K562 (cell line): ENCODE results near the gene ZNF407.

ENCODE experiments used
- NR3C1 ChIP-seq: sonication (generic); formaldehyde crosslinking; IDR thresholded peaks from 2 replicates; pipeline ENCODE4 v1.8.1; 2022; ENCODE audit warnings: missing genetic modification reagents
- POLR2A ChIP-seq: fragments of 450-650 bp; conservative IDR thresholded peaks from 2 replicates; pipeline ENCODE4 v1.6.1; 2016
- STAG1 ChIP-seq: sonication (generic); formaldehyde crosslinking; IDR thresholded peaks from 2 replicates; pipeline ENCODE4 v1.5.0; 2020; ENCODE audit warnings: missing genetic modification reagents, borderline replicate concordance
- TF ChIP-seq, protein P1 (sequence below): fragments of 250-450 bp; sonication (Bioruptor Pico); IDR thresholded peaks from 2 replicates; pipeline ENCODE4 v1.5.0; 2020; ENCODE audit warnings: mild to moderate bottlenecking

DNA sequence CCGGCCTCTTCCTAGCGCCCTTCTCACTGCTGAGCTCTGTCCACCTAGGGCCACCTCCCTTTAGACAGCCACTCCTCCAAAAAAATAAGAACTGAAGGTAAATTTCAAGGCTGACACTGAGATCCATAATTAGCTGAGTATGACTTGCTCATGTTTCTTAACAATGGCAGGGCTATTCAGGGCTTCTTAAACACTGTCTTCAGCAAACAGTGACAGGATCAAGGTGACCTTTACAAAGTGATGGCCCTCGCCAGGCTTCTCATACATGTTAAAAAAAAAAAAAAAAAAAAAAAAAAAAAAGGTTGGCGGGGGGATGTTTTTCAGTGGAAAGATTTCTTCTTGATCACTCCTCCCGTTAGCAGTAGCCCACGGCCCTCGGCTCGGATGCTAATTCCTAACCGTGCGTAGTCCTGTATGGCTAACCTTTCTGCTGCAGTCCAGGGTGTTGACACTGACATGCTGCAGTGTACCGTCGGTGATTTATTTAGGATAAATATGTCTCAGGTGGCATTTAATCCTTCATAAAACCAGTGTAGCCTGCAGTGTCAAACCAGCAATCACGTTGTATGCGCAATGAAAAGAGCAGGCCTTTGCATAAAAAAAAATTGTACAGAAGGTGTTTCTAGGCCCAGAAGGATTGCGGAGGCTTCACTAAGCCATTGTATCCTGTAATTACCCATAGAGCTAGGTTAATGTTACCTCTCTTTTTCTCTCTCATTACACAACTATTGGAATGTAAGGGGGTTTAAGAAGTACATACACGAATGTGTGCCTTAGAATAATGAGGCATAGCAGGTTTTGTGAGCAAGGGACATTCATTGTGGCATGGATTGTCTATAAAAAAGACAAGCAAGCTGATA is 468.6 kb downstream of the ZNF407 start:
- TF ChIP-seq NR3C1, result no peak
- no peak for TF ChIP-seq POLR2A
- TF ChIP-seq, protein P1, sequence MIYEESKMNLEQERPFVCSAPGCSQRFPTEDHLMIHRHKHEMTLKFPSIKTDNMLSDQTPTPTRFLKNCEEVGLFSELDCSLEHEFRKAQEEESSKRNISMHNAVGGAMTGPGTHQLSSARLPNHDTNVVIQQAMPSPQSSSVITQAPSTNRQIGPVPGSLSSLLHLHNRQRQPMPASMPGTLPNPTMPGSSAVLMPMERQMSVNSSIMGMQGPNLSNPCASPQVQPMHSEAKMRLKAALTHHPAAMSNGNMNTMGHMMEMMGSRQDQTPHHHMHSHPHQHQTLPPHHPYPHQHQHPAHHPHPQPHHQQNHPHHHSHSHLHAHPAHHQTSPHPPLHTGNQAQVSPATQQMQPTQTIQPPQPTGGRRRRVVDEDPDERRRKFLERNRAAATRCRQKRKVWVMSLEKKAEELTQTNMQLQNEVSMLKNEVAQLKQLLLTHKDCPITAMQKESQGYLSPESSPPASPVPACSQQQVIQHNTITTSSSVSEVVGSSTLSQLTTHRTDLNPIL (CRISPR knock-in tag), result no peak
- TF ChIP-seq STAG1, result no peak
